ENCODE measurements around the gene RAB23.
"Not testable (repeated sequence)": the region's sequence is repeated elsewhere in the genome, so short reads cannot be mapped to it uniquely, and the experiment has no call there.

RAB23 gene

DNA sequence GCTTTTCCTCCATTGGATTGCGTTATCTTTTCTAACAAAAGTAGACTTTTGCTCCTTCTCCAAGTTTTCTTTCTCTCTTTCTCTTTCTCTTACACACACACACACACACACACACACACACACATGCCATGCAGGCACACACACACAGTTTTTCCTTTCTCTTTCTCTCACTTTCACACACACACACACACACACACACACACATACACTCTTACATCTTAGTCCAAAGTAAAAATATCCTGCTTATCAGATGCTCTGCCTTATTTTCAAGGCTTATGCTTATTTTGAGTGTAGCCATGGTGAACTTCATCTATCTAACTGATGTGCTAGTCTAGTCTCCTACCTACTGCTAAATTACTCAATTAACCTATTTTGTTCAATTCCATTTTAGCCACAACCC is 34.4 kb upstream of the RAB23 start:
- whole genome bisulfite sequencing = 94% methylated on average over 1 of the region's 1 CpG
- Histone ChIP-seq H3K9me3 (ENCODE audit: insufficient read depth, low read depth, low read length) (no peaks in the 10 kb centered on the region), H3K4me3 (ENCODE audit: low read length) (no peak overlapping the region), H3K9ac (ENCODE audit: low read depth, low read length) (no peak overlapping the region), H3K4me1 (ENCODE audit: insufficient read depth, low read length) (peaks cover 7% of the 10 kb centered on the region; the same call in 1 of the 2 replicates), H3K27ac (ENCODE audit: low read depth, low read length) (no peak overlapping the region), H3K36me3 (ENCODE audit: insufficient read depth, low read length) (no peaks in the 10 kb centered on the region), H3K27me3 (ENCODE audit: insufficient read depth, low read length) (no peaks in the 10 kb centered on the region)

- Histone ChIP-seq H3K27me3 (ENCODE audit: insufficient read depth, low read length) (no peaks in the 10 kb centered on the region), H3K36me3 (ENCODE audit: insufficient read depth, low read length) (no peaks in the 10 kb centered on the region), H3K9ac (ENCODE audit: low read depth, low read length) (no peak overlapping the region), H3K4me1 (ENCODE audit: insufficient read depth, low read length) (peaks cover 7% of the 10 kb centered on the region; the same call in 1 of the 2 replicates), H3K4me3 (ENCODE audit: low read length) (no peak overlapping the region), H3K27ac (ENCODE audit: low read depth, low read length) (no peak overlapping the region), H3K9me3 (ENCODE audit: insufficient read depth, low read depth, low read length) (no peaks in the 10 kb centered on the region)
- WGBS = 93% methylated on average over 2 of the region's 4 CpGs
Measured at GRCh38 chr6:57255451-57256169, 33.5 kb upstream of the RAB23 start.

DNA sequence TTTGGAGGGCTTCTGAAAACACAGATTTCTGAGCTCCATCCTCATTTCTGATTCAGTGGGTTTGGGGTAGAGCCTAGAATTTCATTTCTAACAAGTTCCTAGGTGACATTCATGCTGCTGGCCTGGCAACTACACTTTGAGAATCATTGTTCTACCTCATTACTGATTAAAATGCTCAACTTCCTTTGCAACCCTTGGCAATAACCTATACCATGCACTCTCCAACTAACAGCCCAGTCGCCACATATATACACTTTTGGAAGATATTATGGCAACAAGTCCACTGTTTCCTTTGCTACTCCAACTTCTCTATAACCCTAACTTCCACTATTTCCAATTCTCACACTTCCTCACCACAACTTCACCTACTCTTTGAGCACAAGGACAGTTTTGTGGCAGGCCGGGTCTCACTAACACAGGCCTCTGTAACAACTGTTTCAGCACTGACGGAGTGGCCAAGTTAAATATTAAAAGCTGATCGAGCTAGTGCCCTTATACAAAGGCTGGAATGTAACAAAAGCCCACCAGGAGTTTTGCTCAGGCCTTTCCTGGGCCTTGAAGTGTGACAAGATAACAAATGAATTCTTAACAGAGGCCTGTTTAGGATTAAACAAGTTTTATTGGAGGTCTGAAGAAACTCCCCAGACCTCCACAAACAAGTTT is 32.1 kb upstream of the RAB23 start:
- WGBS = 81% methylated on average over 4 of the region's 4 CpGs
- no peak overlapping the region for H3K27ac ChIP-seq (ENCODE audit: low read depth, low read length)
- peaks cover 7% of the 10 kb centered on the region; the same call in 1 of the 2 replicates for H3K4me1 ChIP-seq (ENCODE audit: insufficient read depth, low read length)
- no peak overlapping the region for H3K4me3 ChIP-seq (ENCODE audit: low read length)
- no peaks in the 10 kb centered on the region for H3K9me3 ChIP-seq (ENCODE audit: insufficient read depth, low read depth, low read length)
- no peaks in the 10 kb centered on the region for H3K27me3 ChIP-seq (ENCODE audit: insufficient read depth, low read length)
- no peaks in the 10 kb centered on the region for H3K36me3 ChIP-seq (ENCODE audit: insufficient read depth, low read length)
- H3K9ac ChIP-seq (ENCODE audit: low read depth, low read length) = no peak overlapping the region

GRCh38 chr6:57252975-57253374 is 30.9 kb upstream of the RAB23 start:
- Histone ChIP-seq H3K4me1 (ENCODE audit: insufficient read depth, low read length) (peaks cover 6% of the 10 kb centered on the region; the same call in 1 of the 2 replicates), H3K4me3 (ENCODE audit: low read length) (no peak overlapping the region), H3K9me3 (ENCODE audit: insufficient read depth, low read depth, low read length) (no peaks in the 10 kb centered on the region), H3K27ac (ENCODE audit: low read depth, low read length) (no peak overlapping the region), H3K9ac (ENCODE audit: low read depth, low read length) (no peak overlapping the region), H3K27me3 (ENCODE audit: insufficient read depth, low read length) (no peaks in the 10 kb centered on the region), H3K36me3 (ENCODE audit: insufficient read depth, low read length) (no peaks in the 10 kb centered on the region)
- WGBS = 86% methylated on average over 1 of the region's 1 CpG

- H3K4me1 ChIP-seq (ENCODE audit: insufficient read depth, low read length) = peaks cover 2% of the 10 kb centered on the region; the same call in 1 of the 2 replicates
- H3K9ac ChIP-seq (ENCODE audit: low read depth, low read length) = no peak overlapping the region
- no peaks in the 10 kb centered on the region for H3K9me3 ChIP-seq (ENCODE audit: insufficient read depth, low read depth, low read length)
- H3K27me3 ChIP-seq (ENCODE audit: insufficient read depth, low read length) = no peaks in the 10 kb centered on the region
- 98% methylated on average over 9 of the region's 9 CpGs for WGBS
- no peaks in the 10 kb centered on the region for H3K36me3 ChIP-seq (ENCODE audit: insufficient read depth, low read length)
- H3K27ac ChIP-seq (ENCODE audit: low read depth, low read length) = no peak overlapping the region
- H3K4me3 ChIP-seq (ENCODE audit: low read length) = no peak overlapping the region
Measured at GRCh38 chr6:57252137-57252536, 30.0 kb upstream of the RAB23 start.

- H3K4me1 ChIP-seq (ENCODE audit: insufficient read depth, low read length) = peaks cover 2% of the 10 kb centered on the region; the same call in 1 of the 2 replicates
- no peaks in the 10 kb centered on the region for H3K36me3 ChIP-seq (ENCODE audit: insufficient read depth, low read length)
- no peak overlapping the region for H3K27ac ChIP-seq (ENCODE audit: low read depth, low read length)
- H3K27me3 ChIP-seq (ENCODE audit: insufficient read depth, low read length) = no peaks in the 10 kb centered on the region
- no peaks in the 10 kb centered on the region for H3K9me3 ChIP-seq (ENCODE audit: insufficient read depth, low read depth, low read length)
- H3K9ac ChIP-seq (ENCODE audit: low read depth, low read length) = no peak overlapping the region
- no peak overlapping the region for H3K4me3 ChIP-seq (ENCODE audit: low read length)
- WGBS = 90% methylated on average over 3 of the region's 4 CpGs
Measured at GRCh38 chr6:57250348-57250747, 28.2 kb upstream of the RAB23 start.

DNA sequence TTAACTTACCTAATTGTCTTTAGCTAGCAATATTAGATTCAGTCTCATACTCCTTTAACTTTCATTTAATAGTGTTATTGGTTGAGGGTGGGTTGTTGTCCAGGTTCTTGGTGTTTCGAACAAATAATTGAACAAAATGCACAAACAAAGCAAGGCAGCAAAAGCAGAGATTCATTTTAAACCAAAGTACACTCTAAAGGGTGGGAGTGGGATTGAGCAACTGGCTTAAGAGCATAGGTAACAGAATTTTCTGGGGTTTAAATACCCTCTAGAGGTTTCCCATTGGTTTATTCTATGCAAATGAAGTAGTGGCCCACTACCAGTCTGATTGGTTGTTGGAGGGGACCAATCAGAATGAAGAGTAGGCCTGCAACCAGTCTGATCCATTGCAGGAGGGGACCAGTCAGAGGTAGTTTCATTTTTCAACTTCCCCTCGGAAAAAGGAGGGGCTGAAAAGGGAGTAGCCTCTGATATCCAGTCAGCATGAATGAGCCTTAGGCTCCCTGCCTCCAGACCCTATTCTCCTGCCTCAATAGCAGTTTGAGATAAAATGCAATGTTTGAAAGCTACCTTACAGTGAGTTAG is 26.3 kb upstream of the RAB23 start:
- Histone ChIP-seq H3K27me3 (ENCODE audit: insufficient read depth, low read length) (no peaks in the 10 kb centered on the region), H3K9ac (ENCODE audit: low read depth, low read length) (no peak overlapping the region), H3K36me3 (ENCODE audit: insufficient read depth, low read length) (no peaks in the 10 kb centered on the region), H3K4me3 (ENCODE audit: low read length) (no peak overlapping the region), H3K27ac (ENCODE audit: low read depth, low read length) (no peak overlapping the region), H3K4me1 (ENCODE audit: insufficient read depth, low read length) (no peaks in the 10 kb centered on the region), H3K9me3 (ENCODE audit: insufficient read depth, low read depth, low read length) (no peaks in the 10 kb centered on the region)
- WGBS = 93% methylated on average over 1 of the region's 2 CpGs

GRCh38 chr6:57247603-57248002 is 25.5 kb upstream of the RAB23 start:
- no peak overlapping the region for H3K27ac ChIP-seq (ENCODE audit: low read depth, low read length)
- no peaks in the 10 kb centered on the region for H3K4me1 ChIP-seq (ENCODE audit: insufficient read depth, low read length)
- no peak overlapping the region for H3K9ac ChIP-seq (ENCODE audit: low read depth, low read length)
- no peak overlapping the region for H3K4me3 ChIP-seq (ENCODE audit: low read length)
- H3K36me3 ChIP-seq (ENCODE audit: insufficient read depth, low read length) = no peaks in the 10 kb centered on the region
- H3K27me3 ChIP-seq (ENCODE audit: insufficient read depth, low read length) = no peaks in the 10 kb centered on the region
- no peaks in the 10 kb centered on the region for H3K9me3 ChIP-seq (ENCODE audit: insufficient read depth, low read depth, low read length)

DNA sequence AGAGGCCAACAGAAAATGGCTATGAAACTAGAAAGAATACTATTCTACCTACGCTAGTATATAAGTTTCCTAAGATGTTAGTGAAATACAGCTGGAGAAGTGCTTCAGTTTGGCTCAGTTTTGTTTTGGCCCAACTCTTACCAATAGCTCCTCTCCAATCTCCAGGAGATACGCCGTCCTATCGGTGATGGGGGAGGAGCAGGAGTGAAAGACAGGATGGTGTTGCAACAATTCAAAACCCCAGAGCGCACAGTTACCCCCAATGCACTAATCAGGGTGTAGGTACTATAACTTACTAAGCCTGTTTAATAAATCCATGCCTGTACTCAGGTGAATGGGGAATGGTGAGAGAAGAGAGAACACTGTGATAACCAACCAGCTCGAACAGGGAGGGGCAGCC is 24.2 kb upstream of the RAB23 start:
- Histone ChIP-seq H3K4me1 (ENCODE audit: insufficient read depth, low read length) (no peaks in the 10 kb centered on the region), H3K27ac (ENCODE audit: low read depth, low read length) (no peak overlapping the region), H3K9ac (ENCODE audit: low read depth, low read length) (no peak overlapping the region), H3K9me3 (ENCODE audit: insufficient read depth, low read depth, low read length) (no peaks in the 10 kb centered on the region), H3K4me3 (ENCODE audit: low read length) (no peak overlapping the region), H3K27me3 (ENCODE audit: insufficient read depth, low read length) (no peaks in the 10 kb centered on the region), H3K36me3 (ENCODE audit: insufficient read depth, low read length) (no peaks in the 10 kb centered on the region)
- WGBS = 98% methylated on average over 4 of the region's 6 CpGs

- Histone ChIP-seq H3K9me3 (ENCODE audit: insufficient read depth, low read depth, low read length) (no peaks in the 10 kb centered on the region), H3K36me3 (ENCODE audit: insufficient read depth, low read length) (no peaks in the 10 kb centered on the region), H3K4me1 (ENCODE audit: insufficient read depth, low read length) (no peaks in the 10 kb centered on the region), H3K4me3 (ENCODE audit: low read length) (no peak overlapping the region), H3K9ac (ENCODE audit: low read depth, low read length) (no peak overlapping the region), H3K27me3 (ENCODE audit: insufficient read depth, low read length) (no peaks in the 10 kb centered on the region), H3K27ac (ENCODE audit: low read depth, low read length) (no peak overlapping the region)
- 95% methylated on average over 7 of the region's 7 CpGs for WGBS
Measured at GRCh38 chr6:57243954-57244353, 21.8 kb upstream of the RAB23 start.

DNA sequence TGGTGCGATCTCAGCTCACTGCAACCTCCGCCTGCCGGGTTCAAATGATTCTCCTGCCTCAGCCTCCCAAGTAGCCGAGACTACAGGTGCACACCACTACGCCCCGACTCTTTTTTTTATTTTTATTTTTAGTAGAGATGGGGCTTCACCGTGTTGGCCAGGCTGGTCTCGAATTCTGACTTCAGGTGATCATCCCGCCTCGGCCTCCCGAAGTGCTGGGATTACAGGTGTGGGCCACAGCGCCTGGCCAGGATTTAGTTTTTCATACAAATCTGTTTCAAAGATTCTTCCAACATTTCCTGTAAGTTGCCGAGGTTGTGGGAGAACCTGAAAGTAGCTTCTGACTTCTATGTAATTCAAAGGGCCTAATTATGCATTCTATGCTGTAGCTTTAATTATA is 21.4 kb upstream of the RAB23 start:
- H3K36me3 ChIP-seq (ENCODE audit: insufficient read depth, low read length); H3K4me3 ChIP-seq (ENCODE audit: low read length); H3K4me1 ChIP-seq (ENCODE audit: insufficient read depth, low read length); H3K27ac ChIP-seq (ENCODE audit: low read depth, low read length); H3K9me3 ChIP-seq (ENCODE audit: insufficient read depth, low read depth, low read length); H3K9ac ChIP-seq (ENCODE audit: low read depth, low read length); H3K27me3 ChIP-seq (ENCODE audit: insufficient read depth, low read length): not testable (repeated sequence)
- WGBS = 92% methylated on average over 13 of the region's 13 CpGs
